Ovary (tissue), 3 donors: ENCODE data around the gene RBFOX2.

ENCODE experiments used
- EP300 ChIP-seq: sonication (generic); formaldehyde crosslinking; IDR thresholded peaks from one replicate; pipeline ENCODE4 v1.6.1; 2017; ENCODE audit warnings: antibody characterized with exemption
- TF ChIP-seq, protein P1 (sequence below), 3 donors: fragments of 450-650 bp in 2 of 3; fragments of 200-600 bp in 1 of 3; IDR thresholded peaks; one replicate each; pipeline versions ENCODE4 v1.5.1 to v1.8.0; 2016 to 2022; ENCODE audit warnings: antibody characterized with exemption in 3 of 3, mild to moderate bottlenecking in 1 of 3
- donor health status: DM: no; HTN: no; CAD: no.

DNA sequence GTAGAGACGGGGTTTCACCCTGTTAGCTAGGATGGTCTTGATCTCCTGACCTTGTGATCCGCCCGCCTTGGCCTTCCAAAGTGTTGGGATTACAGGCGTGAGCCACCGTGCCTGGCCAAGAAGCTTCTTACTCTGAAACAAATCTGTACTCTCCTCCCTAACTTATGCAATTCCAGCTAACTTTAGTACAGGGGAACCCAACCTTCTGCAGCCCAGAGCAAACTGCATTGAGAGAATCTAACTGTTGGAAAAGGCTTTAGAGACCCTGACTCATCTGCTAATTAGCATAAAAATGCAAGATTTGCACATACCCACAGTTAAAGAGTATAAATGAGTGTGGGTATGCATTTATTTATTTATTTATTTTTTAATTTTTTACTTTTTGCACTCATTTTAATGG is 246.1 kb downstream of the RBFOX2 start:
- TF ChIP-seq EP300 = no peak
- TF ChIP-seq, protein P1, sequence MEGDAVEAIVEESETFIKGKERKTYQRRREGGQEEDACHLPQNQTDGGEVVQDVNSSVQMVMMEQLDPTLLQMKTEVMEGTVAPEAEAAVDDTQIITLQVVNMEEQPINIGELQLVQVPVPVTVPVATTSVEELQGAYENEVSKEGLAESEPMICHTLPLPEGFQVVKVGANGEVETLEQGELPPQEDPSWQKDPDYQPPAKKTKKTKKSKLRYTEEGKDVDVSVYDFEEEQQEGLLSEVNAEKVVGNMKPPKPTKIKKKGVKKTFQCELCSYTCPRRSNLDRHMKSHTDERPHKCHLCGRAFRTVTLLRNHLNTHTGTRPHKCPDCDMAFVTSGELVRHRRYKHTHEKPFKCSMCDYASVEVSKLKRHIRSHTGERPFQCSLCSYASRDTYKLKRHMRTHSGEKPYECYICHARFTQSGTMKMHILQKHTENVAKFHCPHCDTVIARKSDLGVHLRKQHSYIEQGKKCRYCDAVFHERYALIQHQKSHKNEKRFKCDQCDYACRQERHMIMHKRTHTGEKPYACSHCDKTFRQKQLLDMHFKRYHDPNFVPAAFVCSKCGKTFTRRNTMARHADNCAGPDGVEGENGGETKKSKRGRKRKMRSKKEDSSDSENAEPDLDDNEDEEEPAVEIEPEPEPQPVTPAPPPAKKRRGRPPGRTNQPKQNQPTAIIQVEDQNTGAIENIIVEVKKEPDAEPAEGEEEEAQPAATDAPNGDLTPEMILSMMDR (IDR thresholded peaks at IDR 0.05) = no peak
